HG02852 (cell line): ENCODE data around the gene SSB.
"Not testable (repeated sequence)": the region's sequence is repeated elsewhere in the genome, so short reads cannot be mapped to it uniquely, and the experiment has no call there.

Experiments used
- ATAC-seq: cut with Tn5 transposase; IDR thresholded peaks from one replicate; pipeline ENCODE4 v1.9.1; 2021; ENCODE audit warnings: mild to moderate bottlenecking, moderate library complexity; ENCODE audit not compliant: unreplicated experiment

SSB gene

GRCh38 chr2:169781249-169782013, 17.2 kb upstream of the SSB start:
- ATAC-seq = no peak

GRCh38 chr2:169782513-169782912, 16.2 kb upstream of the SSB start:
- ATAC-seq = no peak

- ATAC-seq = no peak
These were observed 8.1 kb upstream of the SSB start for GRCh38 chr2:169790581-169790980.

- no peak for ATAC-seq
These were observed 3.5 kb upstream of the SSB start for GRCh38 chr2:169795181-169795580.

GRCh38 chr2:169796441-169796840, 2.2 kb upstream of the SSB start:
- ATAC-seq = no peak

- ATAC-seq = no peak
These were observed 1.1 kb upstream of the SSB start for GRCh38 chr2:169797601-169798000.

- ATAC-seq = no peak
These were observed 314 bp upstream of the SSB start for GRCh38 chr2:169798397-169798717.

- ATAC-seq = no peak
These were observed 4.8 kb downstream of the SSB start for GRCh38 chr2:169803480-169803879.

GRCh38 chr2:169806586-169806985, 7.9 kb downstream of the SSB start:
- no peak for ATAC-seq

- ATAC-seq = no peak
These were observed 9.6 kb downstream of the SSB start for GRCh38 chr2:169808221-169808620.

- ATAC-seq = no peak
These were observed 17.2 kb downstream of the SSB start for GRCh38 chr2:169815849-169816248.

- ATAC-seq = not testable (repeated sequence)
These were observed 18.3 kb downstream of the SSB start for GRCh38 chr2:169816961-169817360.

GRCh38 chr2:169817369-169817768, 18.7 kb downstream of the SSB start:
- ATAC-seq = not testable (repeated sequence)

- ATAC-seq = no peak
These were observed 19.6 kb downstream of the SSB start for GRCh38 chr2:169818241-169818640.

- no peak for ATAC-seq
These were observed 20.4 kb downstream of the SSB start for GRCh38 chr2:169819106-169819505.

GRCh38 chr2:169820101-169820500, 21.4 kb downstream of the SSB start:
- not testable (repeated sequence) for ATAC-seq

GRCh38 chr2:169822036-169822435, 23.4 kb downstream of the SSB start:
- ATAC-seq = no peak

- no peak for ATAC-seq
These were observed 24.2 kb downstream of the SSB start for GRCh38 chr2:169822785-169823392.

GRCh38 chr2:169823996-169824372, 25.3 kb downstream of the SSB start:
- ATAC-seq = no peak

GRCh38 chr2:169824373-169825333, 26.0 kb downstream of the SSB start, which contains the start of gene METTL5:
Gene METTL5, minus strand, starts transcription at chr2:169824905. Its CDS starts 308 bp downstream, at chr2:169824597.
- ATAC-seq = peak; percentile 61
